H1 (cell line): ENCODE measurements around the gene LBP. TPM values are rescaled to one million over a fixed set of nuclear protein-coding genes. Genes with fewer than 3 reads are reported as not detected.

Experiments
- CTCF ChIA-PET: fragments of 300-600 bp; sonication (Branson Sonifier 250); formaldehyde crosslinking; loops from one replicate; lab custom pipeline; 2021; ENCODE audit not compliant: partially characterized antibody; lab: Charles Lee
- POLR2A ChIA-PET: fragments of 300-600 bp; sonication (Branson Sonifier 250); formaldehyde crosslinking; loops from one replicate; lab custom pipeline; 2021; ENCODE audit warnings: inconsistent platforms; ENCODE audit not compliant: partially characterized antibody; lab: Charles Lee
- DNase-seq, 2 experiments: peaks; one replicate each; pipeline versions ENCODE4 v3.0.0 to v3.0.0-alpha.2; 2010 to 2022; ENCODE audit warnings: low spot score in 2 of 2, low read depth in 1 of 2, mixed read lengths in 1 of 2
- FAIRE-seq: peaks from 2 replicates; lab custom pipeline; 2011; peaks lifted over from hg19 to GRCh38; lab: Jason Lieb, UNC
- H2AFZ ChIP-seq: 2 replicates; pipeline ENCODE4 v1.8.1; 2012; ENCODE audit warnings: low read length, inconsistent platforms
- H2AK5ac ChIP-seq: 2 replicates; pipeline ENCODE4 v1.6.1; 2013; ENCODE audit warnings: low read depth, low read length
- H2BK120ac ChIP-seq: replicated peaks from 2 replicates; pipeline ENCODE3; 2013; ENCODE audit warnings: low read depth, low read length, inconsistent platforms
- H2BK12ac ChIP-seq: 2 replicates; pipeline ENCODE4 v1.6.1; 2013; ENCODE audit warnings: low read depth, low read length
- H2BK15ac ChIP-seq: 2 replicates; pipeline ENCODE4 v1.6.1; 2013; ENCODE audit warnings: low read length
- H2BK20ac ChIP-seq: 2 replicates; pipeline ENCODE4 v1.6.1; 2013; ENCODE audit warnings: low read length
- H2BK5ac ChIP-seq: 2 replicates; pipeline ENCODE4 v1.6.1; 2013; ENCODE audit warnings: low read depth, low read length
- H3K14ac ChIP-seq: 2 replicates; pipeline ENCODE4 v1.6.1; 2013; ENCODE audit warnings: inconsistent platforms; ENCODE audit not compliant: insufficient read length
- H3K18ac ChIP-seq: 2 replicates; pipeline ENCODE4 v1.6.1; 2013; ENCODE audit warnings: low read length; ENCODE audit errors: extremely low read depth
- H3K23ac ChIP-seq: 2 replicates; pipeline ENCODE4 v1.6.1; 2013; ENCODE audit warnings: inconsistent platforms; ENCODE audit not compliant: insufficient read length
- H3K23me2 ChIP-seq: 2 replicates; pipeline ENCODE4 v1.6.1; 2013; ENCODE audit warnings: low read depth, low read length
- H3K27ac ChIP-seq: 2 replicates; pipeline ENCODE4 v1.6.1; 2011; ENCODE audit warnings: low read depth, low read length, inconsistent platforms
- H3K27me3 ChIP-seq, 4 experiments: replicated peaks in 1 of 4; 1 replicate in 1 of 4; 2 replicates in 3 of 4; pipeline versions ENCODE4 v1.6.1 to v1.8.1; 2011 to 2013; ENCODE audit warnings: low read length in 3 of 4, mild to moderate bottlenecking in 3 of 4, inconsistent platforms in 2 of 4, mixed read lengths in 2 of 4, moderate library complexity in 1 of 4; ENCODE audit not compliant: control insufficient read depth in 3 of 4, insufficient read depth in 3 of 4; ENCODE audit errors: extremely low read depth in 1 of 4
- H3K36me3 ChIP-seq, 4 experiments: 2 replicates each; pipeline versions ENCODE4 v1.6.1 to v1.8.1; 2011 to 2013; ENCODE audit warnings: mild to moderate bottlenecking in 4 of 4, low read length in 3 of 4, moderate library complexity in 2 of 4, control low read depth in 1 of 4, inconsistent platforms in 1 of 4; ENCODE audit not compliant: insufficient read depth in 4 of 4, control insufficient read depth in 2 of 4
- H3K4ac ChIP-seq: replicated peaks from 2 replicates; pipeline ENCODE3; 2013; ENCODE audit warnings: low read length, low read depth, mixed read lengths, inconsistent platforms; ENCODE audit not compliant: insufficient read length
- H3K4me1 ChIP-seq, 4 experiments: replicated peaks in 1 of 4; 1 replicate in 1 of 4; 2 replicates in 3 of 4; pipeline versions ENCODE4 v1.6.1 to v1.8.1; 2011 to 2013; ENCODE audit warnings: low read length in 3 of 4, inconsistent platforms in 2 of 4, mixed read lengths in 1 of 4; ENCODE audit not compliant: insufficient read depth in 4 of 4, control insufficient read depth in 3 of 4
- H3K4me2 ChIP-seq, 2 experiments: 2 replicates each; pipeline versions ENCODE4 v1.6.1 to v1.8.1; 2011 to 2013; ENCODE audit warnings: low read depth in 2 of 2, low read length in 2 of 2, control low read depth in 1 of 2, inconsistent platforms in 1 of 2, mild to moderate bottlenecking in 1 of 2; ENCODE audit not compliant: insufficient read depth in 1 of 2
- H3K4me3 ChIP-seq, 4 experiments: fragments of 200-600, 300-600 bp in 1 of 4; sonication (generic), shearing (Covaris generic), sonication (Bioruptor Twin) in 1 of 4; 2 replicates each; pipeline versions ENCODE4 v1.5.1 to v1.8.1; 2011 to 2016; ENCODE audit warnings: low read length in 4 of 4, low read depth in 3 of 4, control low read depth in 2 of 4, inconsistent platforms in 2 of 4, mild to moderate bottlenecking in 2 of 4, mixed read lengths in 1 of 4, moderate library complexity in 1 of 4; ENCODE audit not compliant: insufficient read depth in 2 of 4; ENCODE audit errors: extremely low read depth in 1 of 4
- H3K56ac ChIP-seq: replicated peaks from 2 replicates; pipeline ENCODE3; 2013; ENCODE audit warnings: low read depth, mild to moderate bottlenecking, mixed read lengths, low read length, inconsistent platforms; ENCODE audit not compliant: insufficient read length
- H3K79me1 ChIP-seq: 2 replicates; pipeline ENCODE4 v1.6.1; 2013; ENCODE audit warnings: low read depth, low read length, control low read depth
- H3K79me2 ChIP-seq, 2 experiments: 2 replicates each; pipeline versions ENCODE4 v1.6.1 to v1.8.1; 2012 to 2013; ENCODE audit warnings: low read length in 2 of 2, mild to moderate bottlenecking in 2 of 2, inconsistent platforms in 1 of 2; ENCODE audit not compliant: insufficient read depth in 2 of 2, control insufficient read depth in 1 of 2
- H3K9ac ChIP-seq, 4 experiments: replicated peaks in 1 of 4; 1 replicate in 1 of 4; 2 replicates in 3 of 4; pipeline versions ENCODE4 v1.6.1 to v1.8.1; 2011 to 2013; ENCODE audit warnings: low read depth in 3 of 4, low read length in 3 of 4, control low read depth in 2 of 4, mild to moderate bottlenecking in 2 of 4, moderate library complexity in 2 of 4, inconsistent platforms in 1 of 4; ENCODE audit errors: extremely low read depth in 1 of 4
- H3K9me3 ChIP-seq, 2 experiments: 2 replicates each; pipeline versions ENCODE4 v1.6.1 to v1.8.1; 2012 to 2013; ENCODE audit warnings: mild to moderate bottlenecking in 2 of 2, moderate library complexity in 2 of 2, control low read depth in 1 of 2, inconsistent platforms in 1 of 2, low read depth in 1 of 2, low read length in 1 of 2, mixed read lengths in 1 of 2; ENCODE audit not compliant: insufficient read depth in 2 of 2
- H4K20me1 ChIP-seq, 2 experiments: replicated peaks in 1 of 2; 2 replicates each; pipeline versions ENCODE3 to v1.8.1; 2011 to 2013; ENCODE audit warnings: inconsistent platforms in 2 of 2, low read length in 2 of 2, mild to moderate bottlenecking in 1 of 2; ENCODE audit not compliant: insufficient read depth in 2 of 2, control insufficient read depth in 1 of 2
- H4K5ac ChIP-seq: 2 replicates; pipeline ENCODE4 v1.6.1; 2013; ENCODE audit warnings: low read length, low read depth, mixed read lengths, inconsistent platforms; ENCODE audit not compliant: insufficient read length
- H4K8ac ChIP-seq: 2 replicates; pipeline ENCODE4 v1.8.0; 2013; ENCODE audit warnings: mild to moderate bottlenecking, moderate library complexity, low read length, inconsistent platforms; ENCODE audit not compliant: insufficient read depth; ENCODE audit errors: extremely low read depth
- H4K91ac ChIP-seq: replicated peaks from 2 replicates; pipeline ENCODE3; 2013; ENCODE audit warnings: low read length, mixed read lengths, inconsistent platforms; ENCODE audit not compliant: insufficient read length
- JUND ChIP-seq: IDR thresholded peaks from 2 replicates; pipeline ENCODE4 v1.6.1; 2011; ENCODE audit warnings: mild to moderate bottlenecking, improper control_type of control experiment, low read length
- SP1 ChIP-seq: IDR thresholded peaks from 2 replicates; pipeline ENCODE4 v1.6.1; 2011; ENCODE audit warnings: low read depth, low read length
- WGBS, 2 experiments: shearing (Covaris generic) in 1 of 2; methylation state at CpG; one replicate each; pipeline versions ENCODE4 v1.1.6 to v1.1.7; 2013 to 2015; ENCODE audit warnings: low lambda C conversion rate in 2 of 2, mixed read lengths in 2 of 2, inconsistent platforms in 1 of 2, low coverage in 1 of 2, missing lambda C conversion rate in 1 of 2; ENCODE audit not compliant: insufficient replicate concordance in 2 of 2, insufficient coverage in 1 of 2, insufficient read length in 1 of 2; ENCODE audit errors: extremely low coverage in 1 of 2, missing lambda C conversion rate in 1 of 2; 5-methylcytosine and 5-hydroxymethylcytosine counted together
- polyA plus RNA-seq, 7 experiments: library from polyadenylated mRNA; depleted of rRNA in 3 of 7; stranded (reverse) in 5 of 7; unstranded in 2 of 7; fragments of >200 nt in 5 of 7; fragments of 200-250 nt in 2 of 7; gene quantifications; 1 replicate in 5 of 7; 2 replicates in 1 of 7; 4 replicates in 1 of 7; pipeline versions ENCODE4 v1.2.1 to v1.2.3, GENCODE V29; 2011 to 2013; ENCODE audit warnings: missing spikeins in 2 of 7, mixed read lengths in 2 of 7
- total RNA-seq: library from RNA; stranded (reverse); fragmentation: NEBNext Ultra II Directional; extraction: Animal tissue kit (Norgen Biotek cat#: 25700); gene quantifications from 2 replicates; pipeline ENCODE4 v1.2.1, GENCODE V29; 2021

LBP gene
- total and polyA plus RNA-seq, 2 of the 8 experiments (the other 6 are each of a cell fraction or from before 2014, with no cell fraction given), result 0.60 to 0.63 TPM

GRCh38 chr20:38311091-38311490 lies 35.2 kb upstream of the LBP start:
- H3K23ac ChIP-seq, result no peak overlapping the region
- H3K4ac ChIP-seq, result no peak overlapping the region
- H3K79me1 ChIP-seq, result no peaks in the 10 kb centered on the region
- WGBS, 2 experiments, result 92% methylated on average over 3 of the region's 3 CpGs; no CpG with 5 or more reads in 1 of the 2 experiments
- no peak overlapping the region for H4K5ac ChIP-seq
- no peak overlapping the region for H2BK15ac ChIP-seq
- peaks cover 0 to 4% of the 10 kb centered on the region in 2 experiments for H4K20me1 ChIP-seq
- H3K56ac ChIP-seq, result no peak overlapping the region
- TF ChIP-seq JUND (no peak), SP1 (no peak)
- H2BK12ac ChIP-seq, result no peak overlapping the region
- DNase-seq, result no peak
- H2BK5ac ChIP-seq, result no peak overlapping the region
- no peak overlapping the region for H4K91ac ChIP-seq
- H4K8ac ChIP-seq, result no peak overlapping the region
- no peaks in the 10 kb centered on the region for H3K79me2 ChIP-seq
- no peak overlapping the region for H3K4me3 ChIP-seq
- H3K36me3 ChIP-seq, result no peaks in the 10 kb centered on the region
- no peak overlapping the region for H3K4me2 ChIP-seq
- H3K9me3 ChIP-seq, result no peaks in the 10 kb centered on the region; a peak in 2 of 4 replicates
- H3K18ac ChIP-seq, result no peak overlapping the region
- ChIA-PET CTCF (interaction anchor here (1.4 to 2.7 kb wide), 2 partner anchors 11 to 20 kb away, joined by 5 to 6 read pairs; no protein-coding TSS in a partner anchor), POLR2A (no interaction called here)
- H2AFZ ChIP-seq, result no peak overlapping the region
- H2AK5ac ChIP-seq, result no peak overlapping the region
- no peak overlapping the region for H2BK120ac ChIP-seq
- no peak for FAIRE-seq
- H3K4me1 ChIP-seq, result no peaks in the 10 kb centered on the region
- no peak overlapping the region for H3K14ac ChIP-seq
- H3K9ac ChIP-seq, result no peak overlapping the region
- no peaks in the 10 kb centered on the region for H3K27me3 ChIP-seq
- no peak overlapping the region for H3K27ac ChIP-seq
- H2BK20ac ChIP-seq, result no peak overlapping the region
- H3K23me2 ChIP-seq, result peaks cover 15% of the 10 kb centered on the region; the same call in 1 of the 2 replicates
